ENCODE results near the gene FOXN1. TPM values are rescaled to one million over a fixed set of nuclear protein-coding genes. Genes with fewer than 3 reads are reported as not detected.
"Not testable (repeated sequence)": the region's sequence is repeated elsewhere in the genome, so short reads cannot be mapped to it uniquely, and the experiment has no call there.

The FOXN1 gene
- total and polyA plus RNA-seq, 9 donors = 0.04 to 2.1 (median 0.07) TPM; not detected in 6

DNA sequence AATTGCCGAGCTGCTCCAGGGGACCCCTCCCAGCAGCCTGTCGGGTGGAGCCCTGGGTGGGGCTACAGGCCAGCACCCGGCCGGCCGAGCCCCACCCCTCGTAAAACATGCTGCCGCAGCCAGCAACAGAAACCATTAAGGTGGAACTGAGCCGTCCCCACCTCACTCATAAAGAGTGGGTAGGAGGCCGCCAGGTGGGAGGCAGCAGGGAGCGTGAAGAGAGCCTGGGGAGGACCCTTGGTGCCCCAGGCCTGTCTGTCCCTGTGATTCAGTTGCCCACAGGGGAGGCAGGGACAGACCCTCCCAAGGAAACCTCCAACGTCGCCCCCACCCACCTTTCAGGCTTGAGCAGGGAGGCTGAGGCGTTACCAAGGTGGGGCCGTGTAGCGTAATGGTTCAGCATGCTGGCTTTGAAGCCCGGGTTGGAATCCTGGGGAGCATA lies 8.4 kb downstream of the FOXN1 start:
- Histone ChIP-seq H3K36me3 (ENCODE audit: control insufficient read depth, insufficient read depth, low read length) (no peaks in the 10 kb centered on the region), H3K27me3 (ENCODE audit: control insufficient read depth, insufficient read depth, low read length) (peaks cover 41% of the 10 kb centered on the region), H3K9me3 (replicated peaks; ENCODE audit: control insufficient read depth, low read depth, low read length) (no peaks in the 10 kb centered on the region), H3K4me3 (ENCODE audit: low read length) (no peak overlapping the region), H3K27ac (ENCODE audit: low read length) (no peak overlapping the region), H3K4me1 (ENCODE audit: control insufficient read depth, insufficient read depth, low read length) (no peaks in the 10 kb centered on the region)
- WGBS (ENCODE audit: insufficient coverage) = 21% methylated on average over 7 of the region's 16 CpGs
- DNase-seq = no peak

DNA sequence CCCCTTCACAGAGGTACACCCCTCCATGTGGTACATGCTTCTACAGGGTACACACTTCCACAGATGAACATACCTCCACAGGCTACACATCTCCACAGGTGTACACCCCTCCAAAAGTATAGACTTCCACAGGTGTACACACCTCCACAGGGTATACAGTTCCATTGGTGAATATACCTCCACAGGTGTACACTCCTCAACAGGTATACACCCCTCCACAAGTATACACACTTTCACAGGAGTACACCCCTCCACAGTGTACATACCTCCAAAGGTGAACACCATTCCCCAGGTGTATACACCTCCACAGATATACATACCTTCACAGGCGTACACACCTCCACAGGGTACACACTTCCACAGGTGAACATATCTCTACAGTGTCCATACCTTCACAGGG lies 9.4 kb downstream of the FOXN1 start:
- no peaks in the 10 kb centered on the region for H3K4me1 ChIP-seq (ENCODE audit: control insufficient read depth, insufficient read depth, low read length)
- H3K4me3 ChIP-seq (ENCODE audit: low read length) = no peak overlapping the region
- DNase-seq = no peak
- H3K9me3 ChIP-seq (replicated peaks; ENCODE audit: control insufficient read depth, low read depth, low read length) = no peaks in the 10 kb centered on the region
- peaks cover 32% of the 10 kb centered on the region for H3K27me3 ChIP-seq (ENCODE audit: control insufficient read depth, insufficient read depth, low read length)
- H3K27ac ChIP-seq (ENCODE audit: low read length) = no peak overlapping the region
- H3K36me3 ChIP-seq (ENCODE audit: control insufficient read depth, insufficient read depth, low read length) = no peaks in the 10 kb centered on the region
- 90% methylated on average over 1 of the region's 1 CpG for WGBS (ENCODE audit: insufficient coverage)

DNA sequence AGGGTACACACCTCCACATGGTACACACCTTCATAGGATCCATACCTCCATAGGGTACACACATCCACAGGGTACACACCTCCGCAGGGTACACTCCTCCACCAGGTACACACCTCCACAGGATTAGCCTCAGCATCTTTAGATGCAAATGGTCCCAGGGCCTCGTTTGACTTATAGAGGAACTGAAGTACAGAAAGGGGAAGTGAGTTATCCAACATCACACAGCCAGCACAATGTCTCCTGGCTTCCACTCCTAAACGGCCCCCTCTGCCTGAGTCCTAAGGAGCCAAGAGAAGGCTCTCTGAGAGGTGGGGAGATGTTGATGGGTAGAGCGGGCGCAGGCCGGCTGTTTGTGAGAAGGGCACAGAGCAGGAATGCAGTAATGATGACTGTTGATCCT lies 12.0 kb downstream of the FOXN1 start:
- H3K36me3 ChIP-seq (ENCODE audit: control insufficient read depth, insufficient read depth, low read length) = no peaks in the 10 kb centered on the region
- no peak overlapping the region for H3K27ac ChIP-seq (ENCODE audit: low read length)
- H3K27me3 ChIP-seq (ENCODE audit: control insufficient read depth, insufficient read depth, low read length) = peaks cover 15% of the 10 kb centered on the region
- no peak overlapping the region for H3K4me3 ChIP-seq (ENCODE audit: low read length)
- no CpG with 5 or more reads among the region's 6 CpGs for WGBS (ENCODE audit: insufficient coverage)
- no peaks in the 10 kb centered on the region for H3K9me3 ChIP-seq (replicated peaks; ENCODE audit: control insufficient read depth, low read depth, low read length)
- no peaks in the 10 kb centered on the region for H3K4me1 ChIP-seq (ENCODE audit: control insufficient read depth, insufficient read depth, low read length)
- peak; percentile 11 for DNase-seq

DNA sequence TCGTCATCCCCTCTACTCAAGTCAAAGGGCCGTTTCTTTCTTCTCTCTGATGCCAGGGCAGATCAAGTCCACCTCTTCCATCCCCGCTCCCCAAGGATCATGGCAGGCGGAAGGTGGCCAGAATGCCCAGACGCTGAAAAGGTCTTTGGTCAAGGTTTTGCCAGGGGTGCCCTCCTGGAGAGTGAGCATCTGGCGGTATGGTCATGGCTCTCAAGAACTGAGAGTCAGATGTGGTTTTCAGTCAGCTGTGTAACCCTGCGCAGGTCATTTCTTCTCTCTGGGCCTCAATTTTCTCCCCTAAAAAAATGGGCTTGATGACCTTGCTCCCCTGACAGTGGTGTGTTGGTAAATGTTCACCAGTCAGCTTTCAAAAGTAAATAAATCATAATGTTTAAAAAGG lies 12.4 kb downstream of the FOXN1 start:
- no peaks in the 10 kb centered on the region for H3K4me1 ChIP-seq (ENCODE audit: control insufficient read depth, insufficient read depth, low read length)
- no peaks in the 10 kb centered on the region for H3K36me3 ChIP-seq (ENCODE audit: control insufficient read depth, insufficient read depth, low read length)
- peaks cover 12% of the 10 kb centered on the region for H3K27me3 ChIP-seq (ENCODE audit: control insufficient read depth, insufficient read depth, low read length)
- 71% methylated on average over 5 of the region's 7 CpGs for WGBS (ENCODE audit: insufficient coverage)
- H3K9me3 ChIP-seq (replicated peaks; ENCODE audit: control insufficient read depth, low read depth, low read length) = no peaks in the 10 kb centered on the region
- no peak overlapping the region for H3K4me3 ChIP-seq (ENCODE audit: low read length)
- no peak for DNase-seq
- no peak overlapping the region for H3K27ac ChIP-seq (ENCODE audit: low read length)

DNA sequence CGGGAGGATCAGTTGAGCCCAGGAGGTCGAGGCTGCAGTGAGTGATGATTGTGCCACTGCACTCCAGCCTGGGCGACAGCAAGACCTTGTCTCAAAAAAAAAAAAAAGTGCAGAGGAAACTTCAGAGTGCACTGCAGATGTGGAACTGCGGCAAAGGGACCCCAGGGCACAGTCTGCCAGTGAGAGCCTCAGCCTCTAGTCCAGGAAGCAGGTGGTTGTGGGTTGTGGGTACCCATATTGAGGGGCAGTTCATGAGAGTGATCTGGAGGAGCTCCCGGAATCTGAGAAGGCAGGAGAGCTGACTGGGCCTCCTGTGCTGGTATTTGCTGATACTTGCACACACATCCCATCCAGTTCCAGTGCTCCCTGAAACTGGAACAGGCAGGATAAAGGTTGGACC lies 13.1 kb downstream of the FOXN1 start:
- WGBS (ENCODE audit: insufficient coverage) = 69% methylated on average over 3 of the region's 5 CpGs
- H3K9me3 ChIP-seq (replicated peaks; ENCODE audit: control insufficient read depth, low read depth, low read length) = no peaks in the 10 kb centered on the region

DNA sequence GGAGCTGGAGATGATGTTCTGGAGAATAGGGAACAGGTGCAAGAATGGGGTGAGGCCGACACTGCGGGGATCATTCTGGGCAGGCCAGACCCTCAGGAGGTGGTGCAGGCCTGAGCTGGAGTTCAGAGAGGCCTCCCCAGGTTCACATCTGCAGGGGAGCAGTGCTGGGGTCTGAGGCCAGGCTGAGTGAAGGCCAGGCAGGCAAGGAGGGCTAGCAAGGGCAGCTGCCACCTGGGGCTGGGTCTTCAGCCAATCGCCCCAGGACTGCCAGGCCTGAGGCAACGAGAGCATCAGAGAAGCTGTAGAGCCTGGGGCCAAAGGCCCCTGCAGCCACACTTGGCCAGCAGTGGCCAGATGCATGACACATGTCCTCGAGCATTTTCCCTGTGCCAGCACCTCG lies 14.5 kb downstream of the FOXN1 start:
- DNase-seq = no peak
- WGBS (ENCODE audit: insufficient coverage) = 65% methylated on average over 6 of the region's 6 CpGs
- H3K4me1 ChIP-seq (ENCODE audit: control insufficient read depth, insufficient read depth, low read length) = no peaks in the 10 kb centered on the region

More for the DNA sequence above, 13.1 kb downstream of the FOXN1 start:
- Histone ChIP-seq H3K27ac (ENCODE audit: low read length) (no peak overlapping the region), H3K36me3 (ENCODE audit: control insufficient read depth, insufficient read depth, low read length) (no peaks in the 10 kb centered on the region), H3K27me3 (ENCODE audit: control insufficient read depth, insufficient read depth, low read length) (peaks cover 7% of the 10 kb centered on the region), H3K4me1 (ENCODE audit: control insufficient read depth, insufficient read depth, low read length) (no peaks in the 10 kb centered on the region), H3K4me3 (ENCODE audit: low read length) (no peak overlapping the region)
- no peak for DNase-seq

DNA sequence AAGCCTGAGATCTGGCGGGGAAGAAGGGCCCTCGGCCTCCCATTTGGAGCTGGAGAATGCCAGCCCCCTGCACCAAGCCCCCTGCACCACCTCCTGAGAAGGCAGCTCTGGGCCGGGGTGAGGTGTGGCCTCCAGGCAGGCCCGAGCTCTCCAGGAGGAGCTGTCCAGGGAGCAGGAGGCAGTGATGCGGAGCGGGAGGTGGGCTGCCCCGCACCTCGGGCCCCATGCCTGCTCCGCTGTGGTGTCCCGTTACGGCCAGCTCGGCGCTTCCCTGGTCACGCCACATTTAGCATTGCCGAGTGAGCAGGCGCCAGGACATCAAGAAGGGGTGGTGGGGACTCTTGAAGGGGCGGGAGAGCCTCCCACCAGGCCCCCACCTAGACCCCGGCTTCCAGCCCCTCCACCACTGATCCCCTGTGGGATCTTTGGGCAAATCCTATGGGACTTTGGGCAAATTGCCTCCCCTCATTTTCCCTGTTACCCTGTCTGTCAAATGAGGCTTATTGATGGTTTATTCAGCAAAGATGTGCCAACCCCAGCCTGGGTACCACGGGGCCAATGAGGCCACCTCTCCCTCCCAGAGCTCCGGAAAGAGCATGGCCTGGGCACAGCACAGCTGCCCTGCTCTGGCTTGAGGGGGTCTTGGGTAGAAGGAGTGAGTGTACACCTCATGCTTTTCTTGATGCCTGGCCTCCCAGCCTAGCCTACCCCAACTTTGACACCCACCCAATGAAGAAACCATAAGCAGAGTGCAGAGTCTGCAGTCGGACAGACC lies 15.3 kb downstream of the FOXN1 start:
- Histone ChIP-seq H3K27ac (ENCODE audit: low read length) (no peak overlapping the region), H3K36me3 (ENCODE audit: control insufficient read depth, insufficient read depth, low read length) (no peaks in the 10 kb centered on the region), H3K4me3 (ENCODE audit: low read length) (no peak overlapping the region), H3K27me3 (ENCODE audit: control insufficient read depth, insufficient read depth, low read length) (no peaks in the 10 kb centered on the region), H3K9me3 (replicated peaks; ENCODE audit: control insufficient read depth, low read depth, low read length) (no peaks in the 10 kb centered on the region), H3K4me1 (ENCODE audit: control insufficient read depth, insufficient read depth, low read length) (no peaks in the 10 kb centered on the region)
- WGBS (ENCODE audit: insufficient coverage) = 13% methylated on average over 12 of the region's 21 CpGs
- no peak for DNase-seq

More for the DNA sequence above, 14.5 kb downstream of the FOXN1 start:
- H3K36me3 ChIP-seq (ENCODE audit: control insufficient read depth, insufficient read depth, low read length) = no peaks in the 10 kb centered on the region
- no peaks in the 10 kb centered on the region for H3K27me3 ChIP-seq (ENCODE audit: control insufficient read depth, insufficient read depth, low read length)
- no peak overlapping the region for H3K27ac ChIP-seq (ENCODE audit: low read length)
- no peaks in the 10 kb centered on the region for H3K9me3 ChIP-seq (replicated peaks; ENCODE audit: control insufficient read depth, low read depth, low read length)
- H3K4me3 ChIP-seq (ENCODE audit: low read length) = no peak overlapping the region

DNA sequence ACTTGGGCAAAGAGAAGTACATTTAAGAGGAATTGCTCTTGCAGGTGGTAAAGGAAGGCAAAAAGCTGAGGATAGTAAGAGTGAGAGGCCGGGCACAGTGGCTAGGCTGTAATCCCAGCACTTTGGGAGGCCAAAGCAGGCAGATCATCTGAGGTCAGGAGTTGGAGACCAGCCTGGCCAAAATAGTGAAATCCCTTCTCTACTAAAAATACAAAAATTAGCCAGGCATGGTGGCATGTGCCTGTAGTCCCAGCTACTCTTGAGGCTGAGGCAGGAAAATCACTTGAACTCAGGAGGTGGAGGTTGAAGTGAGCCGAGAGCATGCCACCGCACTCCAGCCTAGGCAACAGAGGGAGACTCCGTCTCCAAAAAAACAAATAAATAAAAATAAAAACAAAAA lies 16.1 kb downstream of the FOXN1 start:
- 60% methylated on average over 1 of the region's 4 CpGs for WGBS (ENCODE audit: insufficient coverage)
- H3K27me3 ChIP-seq (ENCODE audit: control insufficient read depth, insufficient read depth, low read length); DNase-seq; H3K36me3 ChIP-seq (ENCODE audit: control insufficient read depth, insufficient read depth, low read length); H3K4me3 ChIP-seq (ENCODE audit: low read length); H3K9me3 ChIP-seq (replicated peaks; ENCODE audit: control insufficient read depth, low read depth, low read length); H3K4me1 ChIP-seq (ENCODE audit: control insufficient read depth, insufficient read depth, low read length); H3K27ac ChIP-seq (ENCODE audit: low read length): not testable (repeated sequence)

DNA sequence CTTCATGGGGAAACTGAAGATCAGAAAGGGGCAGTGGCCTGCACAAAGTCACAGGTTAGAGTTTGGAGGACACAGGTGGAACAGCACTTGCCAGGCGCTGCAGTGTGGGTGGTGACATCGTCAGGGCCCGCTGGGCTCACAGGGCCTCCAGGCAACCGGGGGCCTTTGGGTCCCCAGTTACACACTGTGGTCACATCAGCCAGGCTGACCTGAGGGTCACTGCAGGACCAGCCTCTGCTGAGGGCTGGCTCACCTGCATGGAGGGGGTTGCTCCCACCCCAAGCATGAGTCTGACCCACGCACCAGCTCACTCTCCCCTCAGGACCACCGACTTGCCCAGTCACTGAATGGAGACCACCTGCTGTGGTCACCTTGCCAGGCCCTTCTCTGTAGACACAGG lies 17.0 kb downstream of the FOXN1 start:
- Histone ChIP-seq H3K27ac (ENCODE audit: low read length) (no peak overlapping the region), H3K9me3 (replicated peaks; ENCODE audit: control insufficient read depth, low read depth, low read length) (no peaks in the 10 kb centered on the region), H3K4me3 (ENCODE audit: low read length) (no peak overlapping the region), H3K27me3 (ENCODE audit: control insufficient read depth, insufficient read depth, low read length) (no peaks in the 10 kb centered on the region), H3K36me3 (ENCODE audit: control insufficient read depth, insufficient read depth, low read length) (no peaks in the 10 kb centered on the region), H3K4me1 (ENCODE audit: control insufficient read depth, insufficient read depth, low read length) (no peaks in the 10 kb centered on the region)
- WGBS (ENCODE audit: insufficient coverage) = 76% methylated on average over 6 of the region's 6 CpGs
- DNase-seq = no peak

DNA sequence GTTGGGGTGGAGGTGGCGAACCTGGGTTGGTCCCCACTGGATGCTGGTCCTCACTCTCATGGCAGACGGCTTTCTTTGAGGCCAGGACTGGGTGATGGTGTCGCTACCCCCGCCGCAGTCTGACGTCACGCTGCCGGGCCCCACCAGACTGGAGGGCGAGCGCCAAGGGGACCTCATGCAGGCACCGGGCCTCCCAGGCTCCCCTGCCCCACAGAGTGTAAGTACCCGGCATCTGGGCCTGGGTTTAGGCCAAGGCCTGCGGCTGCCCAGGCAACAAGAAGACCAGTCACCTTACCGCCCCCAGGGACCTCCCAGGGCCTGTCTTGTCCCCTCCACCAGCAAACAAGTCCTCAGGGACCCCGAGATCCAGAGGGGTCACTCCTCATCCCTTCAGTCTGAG lies 17.7 kb downstream of the FOXN1 start:
- no peaks in the 10 kb centered on the region for H3K36me3 ChIP-seq (ENCODE audit: control insufficient read depth, insufficient read depth, low read length)
- H3K4me3 ChIP-seq (ENCODE audit: low read length) = no peak overlapping the region
- WGBS (ENCODE audit: insufficient coverage) = 80% methylated on average over 14 of the region's 15 CpGs
- H3K9me3 ChIP-seq (replicated peaks; ENCODE audit: control insufficient read depth, low read depth, low read length) = no peaks in the 10 kb centered on the region
- no peak for DNase-seq
- no peak overlapping the region for H3K27ac ChIP-seq (ENCODE audit: low read length)
- no peaks in the 10 kb centered on the region for H3K27me3 ChIP-seq (ENCODE audit: control insufficient read depth, insufficient read depth, low read length)
- H3K4me1 ChIP-seq (ENCODE audit: control insufficient read depth, insufficient read depth, low read length) = no peaks in the 10 kb centered on the region
